GM18868 (cell line): ENCODE measurements around the gene TMEM235.

ENCODE experiments used
- ATAC-seq: cut with Tn5 transposase; IDR thresholded peaks from one replicate; pipeline ENCODE4 v1.9.1; 2021; ENCODE audit warnings: mild to moderate bottlenecking, moderate library complexity; ENCODE audit not compliant: unreplicated experiment

The TMEM235 gene

DNA sequence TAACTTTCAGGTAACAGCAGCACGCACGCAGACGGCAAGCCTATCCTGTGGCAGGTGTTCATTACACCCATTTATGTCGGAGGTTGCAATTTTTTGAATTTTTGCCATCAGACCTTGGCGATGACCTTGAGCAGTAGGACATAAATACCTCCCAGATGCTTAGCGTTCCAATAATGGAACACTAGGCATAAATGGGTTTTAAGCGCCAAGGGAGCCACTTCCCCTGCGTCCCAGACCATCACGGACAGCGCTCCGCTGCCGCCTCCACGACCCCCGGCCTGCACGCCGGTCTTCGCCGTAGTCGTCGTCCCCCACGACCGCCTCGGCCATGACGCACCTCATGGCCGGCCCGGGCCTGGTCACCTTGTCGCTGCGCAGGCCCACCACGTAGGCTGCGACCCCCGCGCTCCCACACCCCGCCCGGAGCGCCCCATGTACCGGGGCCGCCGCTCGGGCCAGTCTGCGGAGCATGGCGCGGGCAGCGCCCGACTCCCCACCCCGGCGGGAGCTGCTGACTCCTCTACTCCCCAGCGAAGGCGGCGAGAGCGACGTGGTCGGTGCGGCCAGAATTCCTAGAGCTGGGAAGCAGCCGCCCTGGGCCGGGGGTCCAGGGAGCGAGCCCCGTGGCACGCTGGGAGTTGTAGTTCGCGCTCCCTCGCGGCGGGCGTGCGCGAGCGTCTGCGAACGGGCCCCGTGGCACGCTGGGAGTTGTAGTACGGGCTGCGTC, 22.7 kb downstream of the TMEM235 start:
- peak; percentile 44 for ATAC-seq

- no peak for ATAC-seq
These were observed 23.7 kb downstream of the TMEM235 start for GRCh38 chr17:78255029-78255656.

- no peak for ATAC-seq
These were observed 24.7 kb downstream of the TMEM235 start for GRCh38 chr17:78255953-78256706.

DNA sequence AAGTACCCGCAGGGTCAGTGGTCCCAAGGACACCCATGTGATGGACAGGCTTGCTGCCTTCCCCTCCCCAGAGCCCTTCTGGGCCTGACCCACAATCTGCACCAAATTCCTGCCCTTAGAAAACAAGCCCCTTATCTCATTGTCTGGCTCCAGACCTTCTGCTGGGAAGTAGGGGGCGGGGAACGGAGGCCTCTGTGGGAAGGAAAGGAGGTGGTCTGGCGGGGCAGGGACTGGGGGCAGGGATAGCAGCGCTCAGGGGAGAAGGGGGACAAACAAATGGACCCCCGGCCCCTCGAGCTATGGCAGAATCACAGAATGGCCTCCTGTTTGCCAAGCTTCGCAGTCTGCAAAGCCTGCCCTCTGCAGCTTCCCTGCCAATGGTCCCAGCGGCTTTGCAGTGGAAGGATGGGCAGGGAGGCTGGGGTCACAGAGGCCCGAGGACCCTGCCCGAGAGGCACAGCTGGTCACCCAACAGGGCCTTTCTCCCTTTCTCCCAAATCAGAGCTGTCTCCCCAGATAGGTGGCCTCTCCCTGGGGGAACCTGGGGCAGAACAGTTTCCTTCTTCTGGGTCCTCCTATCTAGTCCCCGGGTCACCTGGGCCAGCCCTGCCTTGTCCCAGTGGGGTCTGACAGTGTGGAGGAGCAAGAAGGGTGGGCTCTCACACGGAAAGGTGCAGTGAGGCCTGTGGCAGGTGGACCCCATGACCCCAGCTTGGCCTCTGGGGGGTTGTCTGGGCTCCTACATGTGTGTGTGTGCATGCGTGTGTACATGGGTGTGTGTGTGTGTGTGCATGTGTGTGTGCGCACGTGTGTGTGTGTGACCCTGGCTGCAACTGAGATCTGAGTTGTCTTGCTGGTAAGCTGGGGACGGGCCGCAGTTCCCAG, 25.5 kb downstream of the TMEM235 start:
- ATAC-seq, result no peak

DNA sequence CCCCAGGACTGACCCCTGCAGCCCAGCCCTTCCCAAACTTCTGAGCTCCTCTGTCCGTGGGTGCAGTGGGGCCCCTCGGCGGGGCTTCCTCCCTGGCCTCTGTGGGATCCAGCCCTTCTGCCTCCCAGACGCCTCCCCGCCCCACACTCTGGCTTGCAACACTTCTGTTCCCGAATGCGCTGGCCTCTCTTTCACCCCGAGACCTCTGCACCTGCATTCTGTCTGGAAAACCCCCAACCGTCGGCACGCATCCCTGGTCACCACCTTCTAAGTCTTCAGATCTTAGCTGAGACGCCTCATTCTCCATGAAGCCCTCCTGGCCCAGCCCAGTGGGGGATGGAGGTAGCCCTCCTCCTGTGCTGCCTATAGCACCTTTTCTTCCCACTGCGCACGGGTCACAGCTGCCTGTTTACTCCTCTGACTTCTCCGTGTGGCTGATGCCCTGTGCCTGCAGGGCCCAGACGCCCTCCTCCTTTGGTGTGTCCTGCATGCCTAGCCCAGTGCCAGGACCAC, 26.4 kb downstream of the TMEM235 start:
- no peak for ATAC-seq

DNA sequence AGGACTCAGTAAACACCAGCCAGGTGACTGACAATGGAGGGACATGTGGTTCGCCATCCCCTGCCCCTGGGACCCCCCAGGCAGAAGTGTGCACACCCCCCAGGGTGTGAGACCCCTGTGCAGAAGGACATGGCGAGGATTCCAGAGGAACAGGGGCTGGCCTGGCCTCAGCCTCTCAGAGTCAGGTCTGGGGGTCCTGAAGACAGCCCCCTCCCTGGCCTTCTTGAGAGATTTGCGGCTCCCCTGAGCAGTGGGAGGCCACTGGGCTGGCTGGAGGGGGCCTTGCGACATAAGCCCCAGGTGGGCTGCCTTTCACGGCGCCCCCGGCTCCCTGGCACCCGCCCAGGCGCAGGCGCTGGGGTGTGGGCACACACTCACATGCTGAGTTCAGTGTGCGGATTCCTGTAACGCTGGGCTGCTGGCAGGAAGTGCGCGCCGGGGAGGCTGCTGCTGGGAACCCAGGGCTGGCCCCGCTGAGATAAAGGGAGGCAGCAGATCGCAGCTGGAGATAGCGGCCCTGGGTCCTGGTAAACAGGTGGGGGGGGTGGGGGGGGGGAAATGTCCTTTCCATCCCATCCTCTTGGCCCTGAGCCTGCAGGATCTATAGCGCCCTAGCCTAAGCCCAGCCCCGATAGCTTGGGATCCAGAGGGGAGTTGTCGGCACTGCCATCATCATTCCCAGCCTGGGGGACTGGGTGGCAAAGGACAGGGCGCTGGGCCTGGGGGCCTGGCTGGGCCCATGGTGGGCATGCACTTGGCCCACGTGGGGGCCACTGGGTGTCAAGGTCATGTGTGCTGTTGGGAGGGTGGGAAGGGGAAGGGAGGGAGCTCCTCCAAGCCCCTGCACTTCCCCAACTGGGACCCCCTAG, 27.1 kb downstream of the TMEM235 start:
- no peak for ATAC-seq

DNA sequence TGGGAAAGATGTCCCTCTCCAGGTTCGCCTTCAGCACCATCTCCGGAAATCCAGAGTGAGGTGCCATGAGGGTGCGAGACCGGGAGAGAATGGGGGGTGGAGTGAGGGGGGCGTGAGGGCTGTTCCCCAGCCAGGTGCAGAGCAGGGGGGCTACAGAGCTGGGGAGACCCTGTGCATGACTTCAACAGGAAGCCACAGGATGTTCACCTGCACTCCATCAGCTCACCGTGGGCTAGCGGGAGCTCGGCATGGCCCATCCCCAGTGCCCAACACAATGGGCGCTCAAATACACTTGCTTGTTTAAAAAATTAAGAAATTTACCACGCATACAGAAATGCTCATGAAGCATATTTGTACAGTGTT, 27.7 kb downstream of the TMEM235 start:
- ATAC-seq, result no peak

DNA sequence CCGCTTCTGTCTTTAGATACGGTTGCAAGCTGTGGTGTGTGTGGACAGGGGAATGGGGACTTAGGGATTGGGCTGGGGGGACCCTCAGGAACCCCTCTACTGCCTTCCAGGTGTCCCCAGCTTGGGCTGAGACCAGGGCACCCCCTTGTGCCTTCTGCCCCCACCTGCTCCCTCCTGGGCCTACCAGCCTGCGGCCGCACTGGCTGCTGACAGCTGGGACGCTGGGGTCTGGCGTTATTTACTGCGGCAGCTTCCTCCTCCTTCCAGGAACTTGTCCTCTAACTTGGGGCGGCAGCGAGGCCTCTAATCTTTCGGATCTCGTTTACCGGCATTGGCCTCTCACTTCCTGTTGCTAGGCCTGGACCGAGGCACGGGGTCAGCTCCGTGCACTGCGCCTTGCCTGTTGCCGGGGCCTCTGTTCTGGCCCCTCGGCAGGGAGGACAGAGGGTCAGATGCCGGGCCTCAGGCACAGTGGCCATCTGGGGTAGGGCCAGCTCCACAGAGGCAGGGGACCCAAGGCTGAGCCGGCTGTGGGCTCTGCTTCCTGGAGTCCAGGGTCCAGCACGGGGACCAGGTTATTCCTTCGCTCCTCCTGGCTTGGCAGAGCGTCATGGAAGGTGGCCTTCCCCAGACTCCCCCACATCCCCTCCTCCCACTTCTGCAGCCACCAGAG, 31.8 kb downstream of the TMEM235 start:
- no peak for ATAC-seq

DNA sequence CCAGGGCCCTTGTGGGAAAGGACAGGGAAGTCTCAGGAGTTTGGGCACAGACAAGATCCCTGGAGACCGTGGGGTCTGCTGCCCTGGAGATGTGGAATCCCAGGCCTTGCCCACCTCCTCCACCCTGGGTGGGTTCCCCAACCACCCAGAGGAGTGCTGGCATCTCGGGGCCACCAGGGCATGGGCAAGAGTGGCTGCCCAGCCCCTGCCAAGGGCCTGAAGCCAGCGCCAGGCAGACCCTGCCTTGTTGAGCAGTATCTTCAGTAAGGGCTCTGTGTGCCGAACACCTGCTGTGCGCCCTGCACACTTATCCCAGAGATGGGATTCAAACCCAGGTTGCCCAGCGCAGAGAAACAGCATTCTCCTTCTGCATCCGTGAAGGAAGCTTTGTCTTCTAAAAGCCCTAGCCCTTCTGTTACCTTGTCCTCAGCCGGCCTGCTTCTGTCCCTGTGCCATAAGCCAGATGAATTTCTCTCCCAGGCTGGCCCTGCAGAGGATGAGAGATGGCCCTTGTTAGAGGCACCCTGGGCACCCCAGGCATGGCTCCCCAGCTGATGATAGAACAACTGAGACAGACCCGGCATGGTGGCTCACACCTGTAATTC, 32.4 kb downstream of the TMEM235 start:
- ATAC-seq, result no peak

DNA sequence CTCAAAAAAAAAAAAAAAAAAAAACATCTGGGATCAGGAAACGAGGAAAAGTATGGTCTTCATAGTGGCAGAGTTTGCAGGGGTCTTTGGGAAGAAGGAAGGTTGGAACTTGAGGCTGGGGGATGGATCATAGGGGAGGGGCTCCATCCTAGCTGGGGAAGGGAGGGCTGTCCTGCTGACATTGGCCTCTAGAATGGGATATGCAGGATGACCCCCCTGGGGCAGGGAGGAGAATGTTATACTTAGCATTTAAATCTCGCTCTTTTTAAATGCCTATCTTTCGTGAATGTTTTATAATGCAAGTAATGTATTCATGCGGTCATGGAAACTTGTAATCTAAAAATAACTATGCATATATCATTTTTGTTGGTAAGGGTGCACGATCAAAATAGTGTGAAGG, 33.2 kb downstream of the TMEM235 start:
- no peak for ATAC-seq

DNA sequence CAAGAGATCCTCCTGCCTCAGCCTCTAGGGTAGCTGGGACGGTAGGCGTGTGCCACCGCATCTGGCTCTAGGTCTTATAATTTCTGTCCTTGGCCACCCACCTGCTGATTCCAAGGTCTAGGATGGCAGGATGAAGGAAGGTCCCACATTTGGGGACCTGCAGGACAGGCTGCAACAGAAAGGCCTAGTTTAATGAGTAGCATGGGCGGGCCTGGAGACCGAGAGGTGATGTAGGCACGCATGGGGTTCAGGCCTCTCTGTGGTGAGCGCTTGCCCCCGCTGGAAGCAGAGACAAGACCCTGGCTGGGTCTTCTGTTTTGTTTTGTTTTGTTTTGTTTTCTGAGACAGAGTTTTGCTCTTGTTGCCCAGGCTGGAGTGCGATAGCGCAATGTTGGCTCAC, 33.7 kb downstream of the TMEM235 start:
- no peak for ATAC-seq

- no peak for ATAC-seq
These were observed 34.8 kb downstream of the TMEM235 start for GRCh38 chr17:78266231-78266631.

DNA sequence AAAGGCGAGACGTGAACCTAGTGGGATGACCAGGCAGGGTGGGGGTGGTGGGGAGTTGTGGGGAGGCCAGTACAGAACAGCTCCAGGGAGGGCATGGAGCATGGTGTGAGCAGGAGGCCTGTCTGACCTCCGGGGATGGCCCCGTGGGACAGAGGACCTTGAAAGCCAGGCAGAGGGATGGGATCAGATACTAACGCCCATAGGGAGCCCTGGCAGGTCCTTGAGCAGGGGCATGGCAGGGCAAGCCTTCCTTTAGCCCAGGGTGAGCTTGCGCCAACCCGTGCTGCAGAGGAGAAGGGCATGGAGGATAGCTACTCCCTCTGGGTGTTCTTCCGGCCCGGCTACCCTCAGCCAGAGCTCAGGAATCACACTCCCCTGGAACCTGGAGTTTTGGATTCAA, 35.3 kb downstream of the TMEM235 start:
- ATAC-seq, result no peak

GRCh38 chr17:78267253-78268073, 36.0 kb downstream of the TMEM235 start:
- ATAC-seq, result no peak

- ATAC-seq, result no peak
These were observed 36.9 kb downstream of the TMEM235 start for GRCh38 chr17:78268191-78268874.

- ATAC-seq, result no peak
These were observed 37.8 kb downstream of the TMEM235 start for GRCh38 chr17:78268951-78269905.
